ENCODE data around the gene LEMD2. TPM values are rescaled to one million over a fixed set of nuclear protein-coding genes. Genes with fewer than 3 reads are reported as not detected.

LEMD2 gene
- total and polyA plus RNA-seq, 2 of the 4 experiments (the other 2 are of a cell fraction): 26.5 to 43.6 TPM

GRCh38 chr6:33738879-33739278, 50.1 kb downstream of the LEMD2 start:
- intact Hi-C loops (cut with micrococcal nuclease): no loop called here
- in situ Hi-C loops (cut with MboI; ENCODE audit: low sequenced_read_pairs): no loop called here
- Histone ChIP-seq H3K9me1 (ENCODE audit: insufficient read depth, low read length) (no peaks in the 10 kb centered on the region), H4K20me1 (ENCODE audit: insufficient read depth, low read length) (no peaks in the 10 kb centered on the region; the same call in 1 of the 2 replicates), H3K4me2 (ENCODE audit: low read depth, low read length) (no peak overlapping the region), H2BK20ac (ENCODE audit: low read depth, low read length) (no peak overlapping the region), H3K27ac (ENCODE audit: insufficient read depth, low read length) (no peak overlapping the region), H2AK5ac (ENCODE audit: low read depth, low read length) (no peak overlapping the region), H2BK5ac (ENCODE audit: low read depth, low read length, poor library complexity, severe bottlenecking) (no peak overlapping the region), H3K9ac (ENCODE audit: low read depth, low read length) (no peak overlapping the region), H3K23ac (ENCODE audit: low read depth, low read length) (no peak overlapping the region), H3K56ac (ENCODE audit: extremely low read depth, insufficient read depth, low read length) (no peak overlapping the region), H3K9me3 (ENCODE audit: control insufficient read depth, insufficient read depth, low read length) (no peaks in the 10 kb centered on the region), H3K79me1 (ENCODE audit: low read depth in 1 of 2, low read length in 2 of 2) (no peaks in the 10 kb centered on the region), H2BK120ac (ENCODE audit: low read depth, low read length) (no peak overlapping the region), H3K27me3 (ENCODE audit: control insufficient read depth, insufficient read depth, low read length) (peaks cover 8% of the 10 kb centered on the region; the same call in 1 of the 2 replicates), H2AFZ (replicated peaks; ENCODE audit: low read length, poor library complexity) (no peak overlapping the region), H3K4me3 (ENCODE audit: insufficient read depth, low read depth, low read length) (no peak overlapping the region), H3K36me3 (ENCODE audit: control insufficient read depth, insufficient read depth, low read length) (no peaks in the 10 kb centered on the region), H4K91ac (ENCODE audit: insufficient read depth, low read depth, low read length) (no peak overlapping the region), H4K8ac (ENCODE audit: low read depth in 2 of 2, low read length in 2 of 2) (no peak overlapping the region), H3K18ac (ENCODE audit: low read depth, low read length) (no peak overlapping the region), H3K4ac (ENCODE audit: low read depth, low read length) (no peak overlapping the region), H2AK9ac (replicated peaks; ENCODE audit: low read depth, low read length, poor library complexity) (no peak overlapping the region), H2BK15ac (ENCODE audit: low read depth, low read length) (no peak overlapping the region), H3K4me1 (ENCODE audit: control insufficient read depth, insufficient read depth, low read length) (no peaks in the 10 kb centered on the region), H3K14ac (replicated peaks; ENCODE audit: low read depth, low read length) (no peak overlapping the region), H4K5ac (ENCODE audit: low read depth, low read length) (no peak overlapping the region)
- ChIA-PET CTCF (no interaction called here), POLR2A (ENCODE audit: unreplicated experiment) (no interaction called here)
- WGBS, 2 experiments (ENCODE audit: extremely low coverage in 2 of 2, insufficient read length in 1 of 2): 100% methylated on average over 2 of the region's 5 CpGs; no CpG with 5 or more reads in 1 of the 2 experiments
- no peak for TF ChIP-seq MAFK (IDR thresholded peaks at IDR 0.05; ENCODE audit: low read depth, low read length)
- no peak for TF ChIP-seq USF2 (IDR thresholded peaks at IDR 0.05; ENCODE audit: low read depth, low read length)
- no peak for TF ChIP-seq FOS (IDR thresholded peaks at IDR 0.05; ENCODE audit: low read depth, low read length)
- TF ChIP-seq RFX5 (IDR thresholded peaks at IDR 0.05; ENCODE audit: low read depth, low read length): no peak
- no peak for TF ChIP-seq MXI1 (IDR thresholded peaks at IDR 0.05; ENCODE audit: borderline replicate concordance, low read depth, low read length)
- TF ChIP-seq RAD21 (IDR thresholded peaks at IDR 0.05; ENCODE audit: low read length): no peak
- no peak for TF ChIP-seq POLR2A (IDR thresholded peaks at IDR 0.05; ENCODE audit: low read depth, low read length)
- no peak for TF ChIP-seq ELK1 (IDR thresholded peaks at IDR 0.05; ENCODE audit: borderline replicate concordance, low read depth, low read length)
- no peak for TF ChIP-seq NFE2L2 (IDR thresholded peaks at IDR 0.05; ENCODE audit: low read depth, low read length)
- TF ChIP-seq RCOR1 (IDR thresholded peaks at IDR 0.05; ENCODE audit: insufficient replicate concordance, low read length): no peak
- no peak for TF ChIP-seq BHLHE40 (IDR thresholded peaks at IDR 0.05; ENCODE audit: low read depth, low read length)
- TF ChIP-seq SMC3 (IDR thresholded peaks at IDR 0.05; ENCODE audit: low read depth, low read length): no peak
- no peak for TF ChIP-seq CTCF (conservative IDR thresholded peaks at IDR 0.05; ENCODE audit: low read depth, low read length)
- TF ChIP-seq CHD1 (IDR thresholded peaks at IDR 0.05; ENCODE audit: low read depth, low read length): no peak
- no peak for TF ChIP-seq CEBPB (IDR thresholded peaks at IDR 0.05; ENCODE audit: low read depth, low read length)
- no peak for TF ChIP-seq MAZ (IDR thresholded peaks at IDR 0.05; ENCODE audit: borderline replicate concordance, low read depth, low read length)
- no peak for ATAC-seq (ENCODE audit: low read depth)
- dilution Hi-C loops (cut with HindIII; ENCODE audit: low sequenced_read_pairs, unreplicated experiment): no loop called here
- no TSS peak for BruUV-seq (replicated peaks)
- DNase-seq: no peak
